ENCODE data around the gene CCT5. TPM values are rescaled to one million over a fixed set of nuclear protein-coding genes. Genes with fewer than 3 reads are reported as not detected.
"Not testable (repeated sequence)": the region's sequence is repeated elsewhere in the genome, so short reads cannot be mapped to it uniquely, and the experiment has no call there.

The CCT5 gene
- total RNA-seq, 1 experiment from 2014 or later: 556 TPM

GRCh38 chr5:10246761-10247160 is 3.3 kb upstream of the CCT5 start:
- DNase-seq (ENCODE audit: low read depth): no peak

- not testable (repeated sequence) for DNase-seq (ENCODE audit: low read depth)
These were observed 2.9 kb upstream of the CCT5 start for GRCh38 chr5:10247217-10247616.

GRCh38 chr5:10248378-10249260 is 1.5 kb upstream of the CCT5 start:
- no peak for DNase-seq (ENCODE audit: low read depth)

GRCh38 chr5:10250806-10251276 is 761 bp downstream of the CCT5 start:
- no peak for DNase-seq (ENCODE audit: low read depth)

- DNase-seq (ENCODE audit: low read depth): no peak
These were observed 1.3 kb downstream of the CCT5 start for GRCh38 chr5:10251405-10251804.

- DNase-seq (ENCODE audit: low read depth): no peak
These were observed 3.3 kb downstream of the CCT5 start for GRCh38 chr5:10253390-10253789.

- DNase-seq (ENCODE audit: low read depth): no peak
These were observed 4.6 kb downstream of the CCT5 start for GRCh38 chr5:10254686-10255085.

GRCh38 chr5:10257870-10258269 is 7.8 kb downstream of the CCT5 start:
- DNase-seq (ENCODE audit: low read depth): no peak

- DNase-seq (ENCODE audit: low read depth): no peak
These were observed 9.8 kb downstream of the CCT5 start for GRCh38 chr5:10259899-10260298.

GRCh38 chr5:10261065-10261464 is 11.0 kb downstream of the CCT5 start:
- DNase-seq (ENCODE audit: low read depth): no peak

- DNase-seq (ENCODE audit: low read depth): no peak
These were observed 12.2 kb downstream of the CCT5 start for GRCh38 chr5:10262121-10262774.

- DNase-seq (ENCODE audit: low read depth): no peak
These were observed 12.9 kb downstream of the CCT5 start for GRCh38 chr5:10262995-10263394.

- no peak for DNase-seq (ENCODE audit: low read depth)
These were observed 14.5 kb downstream of the CCT5 start for GRCh38 chr5:10264604-10265003.

- no peak for DNase-seq (ENCODE audit: low read depth)
These were observed 15.4 kb downstream of the CCT5 start for GRCh38 chr5:10265245-10266109.

GRCh38 chr5:10266137-10266536 is 16.1 kb downstream of the CCT5 start:
- no peak for DNase-seq (ENCODE audit: low read depth)

GRCh38 chr5:10266839-10267238 is 16.8 kb downstream of the CCT5 start:
- no peak for DNase-seq (ENCODE audit: low read depth)

- no peak for DNase-seq (ENCODE audit: low read depth)
These were observed 18.0 kb downstream of the CCT5 start for GRCh38 chr5:10268100-10268499.

- DNase-seq (ENCODE audit: low read depth): no peak
These were observed 22.2 kb downstream of the CCT5 start for GRCh38 chr5:10272053-10272874.

GRCh38 chr5:10272875-10273209 is 22.8 kb downstream of the CCT5 start:
- DNase-seq (ENCODE audit: low read depth): not testable (repeated sequence)

GRCh38 chr5:10275460-10275859 is 25.4 kb downstream of the CCT5 start:
- no peak for DNase-seq (ENCODE audit: low read depth)

- no peak for DNase-seq (ENCODE audit: low read depth)
These were observed 25.9 kb downstream of the CCT5 start for GRCh38 chr5:10275991-10276390.
